Neural cell (in vitro differentiated cells): ENCODE measurements around the gene IGSF21.

Experiments
- CTCF ChIP-seq: fragments of 450-650 bp; IDR thresholded peaks from 2 replicates; pipeline ENCODE4 v1.5.1; 2014; ENCODE audit warnings: antibody characterized with exemption, mild to moderate bottlenecking, moderate library complexity; ENCODE audit not compliant: poor library complexity, severe bottlenecking
- EP300 ChIP-seq: fragments of 450-650 bp; conservative IDR thresholded peaks from 2 replicates; pipeline ENCODE4 v1.6.1; 2014; ENCODE audit warnings: antibody characterized with exemption, mild to moderate bottlenecking, moderate library complexity; ENCODE audit not compliant: poor library complexity, severe bottlenecking
- EZH2 ChIP-seq: fragments of 200-600, 300-800 bp; shearing (Covaris generic), sonication (generic); IDR thresholded peaks from 2 replicates; pipeline ENCODE4 v1.6.1; 2014; ENCODE audit warnings: antibody characterized with exemption, low read length, borderline replicate concordance, mild to moderate bottlenecking; ENCODE audit not compliant: insufficient read depth, poor library complexity, severe bottlenecking
- MXI1 ChIP-seq: fragments of 450-650 bp; conservative IDR thresholded peaks from 2 replicates; pipeline ENCODE4 v1.6.1; 2014; ENCODE audit warnings: antibody characterized with exemption, mild to moderate bottlenecking; ENCODE audit not compliant: poor library complexity, severe bottlenecking
- POLR2AphosphoS5 ChIP-seq: IDR thresholded peaks from 2 replicates; pipeline ENCODE4 v1.6.1; 2012
- RAD21 ChIP-seq: fragments of 450-650 bp; conservative IDR thresholded peaks from 2 replicates; pipeline ENCODE4 v1.6.1; 2014; ENCODE audit warnings: antibody characterized with exemption, mild to moderate bottlenecking, moderate library complexity
- REST ChIP-seq: IDR thresholded peaks from 2 replicates; pipeline ENCODE4 v1.6.1; 2012; ENCODE audit warnings: borderline replicate concordance
- SMC3 ChIP-seq: fragments of 450-650 bp; conservative IDR thresholded peaks from 2 replicates; pipeline ENCODE4 v1.6.1; 2014; ENCODE audit warnings: antibody characterized with exemption, mild to moderate bottlenecking, moderate library complexity; ENCODE audit not compliant: poor library complexity
- TAF1 ChIP-seq: IDR thresholded peaks from 2 replicates; pipeline ENCODE4 v1.6.1; 2012; ENCODE audit warnings: low read depth

GRCh38 chr1:18309552-18310155 is 202.1 kb downstream of the IGSF21 start:
- TF ChIP-seq RAD21, result no peak
- no peak for TF ChIP-seq CTCF
- TF ChIP-seq EZH2, result no peak
- TF ChIP-seq EP300, result no peak
- TF ChIP-seq MXI1, result no peak
- no peak for TF ChIP-seq POLR2AphosphoS5
- no peak for TF ChIP-seq TAF1
- TF ChIP-seq SMC3, result no peak
- TF ChIP-seq REST, result no peak
